GM10248 (cell line): Measurements from ENCODE around the gene NR2C2.

ENCODE experiments used
- CTCF ChIA-PET: fragments of 300-600 bp; sonication (Branson Sonifier 250); formaldehyde crosslinking; extraction: SDS; loops from one replicate; lab custom pipeline; 2021; ENCODE audit warnings: antibody characterized with exemption; lab: Yijun Ruan, JAX
- POLR2A ChIA-PET: fragments of 350-650 bp; sonication (Branson Sonifier 250); formaldehyde crosslinking; extraction: SDS; loops from one replicate; lab custom pipeline; 2020; ENCODE audit warnings: antibody characterized with exemption; lab: Yijun Ruan, JAX
- DNase-seq: peaks from one replicate; pipeline ENCODE4 v3.0.0; 2012; ENCODE audit errors: extremely low spot score
- CTCF ChIP-seq: IDR thresholded peaks from 2 replicates; pipeline ENCODE4 v1.5.1; 2012; ENCODE audit warnings: mild to moderate bottlenecking, low read depth; ENCODE audit errors: extremely low read depth, missing control alignments, control extremely low read depth

Gene NR2C2

GRCh38 chr3:15074500-15074899 is 127.1 kb downstream of the NR2C2 start:
- no peak for DNase-seq
- ChIA-PET CTCF (interaction anchor here (1.3 to 2.9 kb wide), 3 partner anchors 9 to 24 kb away, joined by 3 to 14 read pairs (median 3); partner anchors contain the start of gene MRPS25), POLR2A (no interaction called here)
- no peak for TF ChIP-seq CTCF

GRCh38 chr3:15079091-15079490 is 131.7 kb downstream of the NR2C2 start:
- CTCF ChIA-PET = no interaction called here
- TF ChIP-seq CTCF = no peak
- DNase-seq = no peak
- POLR2A ChIA-PET = no interaction called here

GRCh38 chr3:15081960-15082664 is 134.7 kb downstream of the NR2C2 start:
- no peak for DNase-seq
- no peak for TF ChIP-seq CTCF
- CTCF ChIA-PET = interaction anchor here (1.3 to 2.3 kb wide), 4 partner anchors 12 to 26 kb away, joined by 4 to 9 read pairs (median 4); partner anchors contain the start of gene RBSN
- POLR2A ChIA-PET = no interaction called here

GRCh38 chr3:15083252-15083651 is 135.9 kb downstream of the NR2C2 start:
- POLR2A ChIA-PET = no interaction called here

GRCh38 chr3:15086263-15086662 is 138.9 kb downstream of the NR2C2 start:
- TF ChIP-seq CTCF = no peak
- CTCF ChIA-PET = interaction anchor here (1.8 kb wide), 1 partner anchor 22 kb away, joined by 6 read pairs; no protein-coding TSS in a partner anchor
- POLR2A ChIA-PET = no interaction called here
- DNase-seq = no peak

More at GRCh38 chr3:15083252-15083651, 135.9 kb downstream of the NR2C2 start:
- no peak for TF ChIP-seq CTCF
- CTCF ChIA-PET = interaction anchor here (0.7 to 1.4 kb wide), 3 partner anchors 11 to 15 kb away, joined by 3 to 4 read pairs (median 4); partner anchors contain the start of gene RBSN
- no peak for DNase-seq

- CTCF ChIA-PET = interaction anchor here (1.8 kb wide), 1 partner anchor 21 kb away, joined by 6 read pairs; no protein-coding TSS in a partner anchor
- no peak for TF ChIP-seq CTCF
Measured at GRCh38 chr3:15086699-15087098, 139.3 kb downstream of the NR2C2 start.

More at GRCh38 chr3:15086699-15087098, 139.3 kb downstream of the NR2C2 start:
- no peak for DNase-seq
- POLR2A ChIA-PET = interaction anchor here (0.6 kb wide), 1 partner anchor 1642 kb away, joined by 6 read pairs; no protein-coding TSS in a partner anchor
